ENCODE results near the gene CCDC182. TPM values are rescaled to one million over a fixed set of nuclear protein-coding genes. Genes with fewer than 3 reads are reported as not detected.

Gene CCDC182
- total and polyA plus RNA-seq, 2 of the 13 experiments (the other 11 are each of a cell fraction or from before 2014, with no cell fraction given) = not detected

DNA sequence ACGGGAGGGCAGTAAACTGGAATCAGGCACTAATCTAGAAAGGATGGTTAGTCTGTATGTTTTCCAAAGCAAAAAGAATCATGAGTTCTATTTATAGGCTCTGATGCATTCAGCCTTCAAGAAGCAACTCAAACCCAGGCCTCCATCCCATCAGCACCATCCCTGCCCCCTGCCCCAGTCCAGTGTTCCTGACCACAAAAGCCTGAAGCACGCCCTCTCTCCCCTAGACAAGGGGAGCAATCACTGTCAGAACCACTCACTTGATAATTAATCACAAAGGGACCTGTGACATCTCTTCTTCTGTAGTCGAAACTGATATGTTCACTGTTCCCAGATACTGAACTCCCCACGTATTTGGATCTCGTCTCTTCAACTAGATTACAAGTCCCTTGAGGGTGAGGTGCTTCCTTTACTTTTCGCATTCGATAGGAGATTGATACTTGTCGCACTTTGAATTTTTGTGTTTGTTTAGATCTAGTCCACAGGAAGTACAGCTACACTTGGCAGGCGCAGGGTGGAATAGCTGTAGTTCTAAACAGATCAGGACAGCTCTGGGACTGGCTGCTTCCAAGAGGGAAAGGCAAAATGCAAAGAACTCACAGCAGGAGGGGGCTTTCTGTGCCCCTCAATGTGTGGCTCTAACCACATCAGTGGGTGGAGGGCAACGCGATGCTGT, 36.4 kb upstream of the CCDC182 start:
- no peak for DNase-seq (ENCODE audit: low spot score)
- intact Hi-C loops (cut with micrococcal nuclease; ENCODE audit: unreplicated experiment) (no loop called here), in situ Hi-C loops (cut with HindIII; ENCODE audit: extremely low pct_ligation_motif_present, low pct_unique_long_range_greater_than_20kb) (no loop called here)
- FAIRE-seq = no peak
- peak; percentile 30 for ATAC-seq
- CTCF ChIA-PET (ENCODE audit: low intra/inter-chr PET ratio, low total read pairs) = interaction anchor here (1.3 kb wide), 1 partner anchor 651 kb away, joined by 3 read pairs; no protein-coding TSS in a partner anchor
- no peaks in the 10 kb centered on the region for H3K9me3 ChIP-seq (ENCODE audit: low read length)
- H3K27me3 ChIP-seq (ENCODE audit: control insufficient read depth in 1 of 2, insufficient read depth in 2 of 2, low read length in 2 of 2) = peaks cover 8 to 57% of the 10 kb centered on the region in 2 experiments
- 25% methylated on average over 11 of the region's 11 CpGs for WGBS (ENCODE audit: low lambda C conversion rate)
- H3K36me3 ChIP-seq (replicated peaks in 1 of 2; ENCODE audit: control insufficient read depth in 1 of 2, insufficient read depth in 2 of 2, low read length in 2 of 2) = no peaks in the 10 kb centered on the region
- H3K27ac ChIP-seq (ENCODE audit: extremely low read length, insufficient read depth, low read length) = no peak overlapping the region
- no peak overlapping the region for H3K9ac ChIP-seq (ENCODE audit: insufficient read depth, low read depth, low read length)
- H4K20me1 ChIP-seq (ENCODE audit: insufficient read depth, low read length) = no peaks in the 10 kb centered on the region
- H3K4me1 ChIP-seq (ENCODE audit: insufficient read depth, low read length) = peaks cover 26% of the 10 kb centered on the region
- no peak overlapping the region for H3K4me2 ChIP-seq (ENCODE audit: low read depth, low read length)
- H3K79me2 ChIP-seq (ENCODE audit: insufficient read depth, low read length) = no peaks in the 10 kb centered on the region
- TF ChIP-seq SMC3 (IDR thresholded peaks at IDR 0.05; ENCODE audit: low read length) = no peak
- H2AFZ ChIP-seq (ENCODE audit: low read length) = no peak overlapping the region
- no TSS peak for BruUV-seq (replicated peaks)
- POLR2A ChIA-PET = no interaction called here
- H3K4me3 ChIP-seq (replicated peaks in 1 of 3; ENCODE audit: insufficient read depth in 1 of 3, low read depth in 2 of 3, low read length in 3 of 3) = no peak overlapping the region

DNA sequence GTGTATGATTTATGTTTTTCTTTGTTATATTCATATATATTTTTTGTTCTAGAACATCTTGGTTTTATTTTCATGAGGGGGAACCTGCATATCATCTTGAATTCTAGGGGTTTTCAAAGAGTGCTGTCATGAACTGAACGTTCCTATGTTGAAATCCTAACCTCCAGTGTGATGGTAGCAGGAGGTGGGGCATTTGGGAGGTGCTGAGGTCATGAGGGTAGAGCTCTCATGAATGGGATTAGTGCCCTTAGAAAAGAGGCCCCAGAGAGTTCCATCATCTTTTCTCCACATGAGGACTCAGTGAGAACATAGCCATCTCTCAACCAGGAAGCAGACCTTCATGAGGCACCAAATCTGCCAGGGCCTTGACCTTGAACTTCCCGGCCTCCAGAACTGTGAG, 34.6 kb upstream of the CCDC182 start:
- no peak for TF ChIP-seq RBFOX2 (IDR thresholded peaks at IDR 0.05; ENCODE audit: low read depth, low read length)
- TF ChIP-seq POLR2G (IDR thresholded peaks at IDR 0.05; ENCODE audit: low read depth, low read length) = no peak
- TF ChIP-seq, protein P1, sequence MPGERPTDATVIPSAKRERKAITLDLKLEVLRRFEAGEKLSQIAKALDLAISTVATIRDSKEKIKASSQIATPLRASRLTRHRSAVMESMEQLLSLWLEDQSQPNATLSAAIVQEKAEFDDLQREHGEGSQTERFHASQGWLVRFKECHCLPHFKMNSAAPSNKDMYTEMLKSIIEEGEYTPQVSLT (CRISPR knock-in tag; IDR thresholded peaks at IDR 0.05; ENCODE audit: borderline replicate concordance, low read depth) = no peak
- no peak for TF ChIP-seq TCF12 (IDR thresholded peaks at IDR 0.05)
- no peak for TF ChIP-seq TCF12 (CRISPR knock-in tag; IDR thresholded peaks at IDR 0.05)
- Histone ChIP-seq H3K9ac (ENCODE audit: insufficient read depth, low read depth, low read length) (no peak overlapping the region), H3K4me1 (ENCODE audit: insufficient read depth, low read length) (peaks cover 26% of the 10 kb centered on the region), H3K36me3 (replicated peaks in 1 of 2; ENCODE audit: control insufficient read depth in 1 of 2, insufficient read depth in 2 of 2, low read length in 2 of 2) (no peaks in the 10 kb centered on the region), H4K20me1 (ENCODE audit: insufficient read depth, low read length) (no peaks in the 10 kb centered on the region), H3K9me3 (ENCODE audit: low read length) (no peaks in the 10 kb centered on the region), H3K27ac (ENCODE audit: extremely low read length, insufficient read depth, low read length) (no peak overlapping the region), H3K27me3 (ENCODE audit: control insufficient read depth in 1 of 2, insufficient read depth in 2 of 2, low read length in 2 of 2) (peaks cover 7 to 60% of the 10 kb centered on the region in 2 experiments), H3K79me2 (ENCODE audit: insufficient read depth, low read length) (no peaks in the 10 kb centered on the region), H3K4me3 (replicated peaks in 1 of 3; ENCODE audit: insufficient read depth in 1 of 3, low read depth in 2 of 3, low read length in 3 of 3) (no peak overlapping the region), H3K4me2 (ENCODE audit: low read depth, low read length) (no peak overlapping the region), H2AFZ (ENCODE audit: low read length) (no peak overlapping the region)
- ChIA-PET CTCF (ENCODE audit: low intra/inter-chr PET ratio, low total read pairs) (no interaction called here), POLR2A (no interaction called here)
- 3% methylated on average over 2 of the region's 2 CpGs for WGBS (ENCODE audit: low lambda C conversion rate)
- FAIRE-seq (no peak), DNase-seq (ENCODE audit: low spot score) (no peak), ATAC-seq (no peak)
- no TSS peak for BruUV-seq (replicated peaks)
- in situ Hi-C loops (cut with HindIII; ENCODE audit: extremely low pct_ligation_motif_present, low pct_unique_long_range_greater_than_20kb) = no loop called here
- intact Hi-C loops (cut with micrococcal nuclease; ENCODE audit: unreplicated experiment) = no loop called here

All from HepG2 (cell line).